Adrenal gland (tissue), 12 donors: ENCODE measurements around the gene LEUTX. TPM values are rescaled to one million over a fixed set of nuclear protein-coding genes. Genes with fewer than 3 reads are reported as not detected.

Experiments used
- DNase-seq, 7 donors: peaks; one replicate each; pipeline ENCODE4 v3.0.0-alpha.2; 2019 to 2020
- H3K27ac ChIP-seq, 5 donors: fragments of 200-600 bp; sonication (generic) in 4 of 5; 1 replicate in 3 of 5; 2 replicates in 2 of 5; pipeline versions ENCODE4 v1.5.1 to v1.8.0; 2016 to 2020; ENCODE audit warnings: mild to moderate bottlenecking in 1 of 5
- H3K27me3 ChIP-seq: fragments of 200-600 bp; 2 replicates; pipeline ENCODE4 v1.8.0; 2021
- H3K36me3 ChIP-seq, 2 donors: fragments of 200-600 bp; replicated peaks in 1 of 2; 1 replicate in 1 of 2; 2 replicates in 1 of 2; pipeline versions ENCODE4 v1.5.1 to v1.8.0; 2018 to 2022
- H3K4me1 ChIP-seq, 2 donors: fragments of 200-600 bp; replicated peaks in 1 of 2; 1 replicate in 1 of 2; 2 replicates in 1 of 2; pipeline versions ENCODE4 v1.5.1 to v1.8.0; 2018 to 2021
- H3K4me3 ChIP-seq, 4 donors: fragments of 200-600 bp; sonication (generic) in 3 of 4; one replicate each; pipeline ENCODE4 v1.5.1; 2016 to 2018
- H3K9me3 ChIP-seq, 3 donors: fragments of 200-600 bp; sonication (generic) in 1 of 3; replicated peaks in 1 of 3; 1 replicate in 2 of 3; 2 replicates in 1 of 3; pipeline versions ENCODE4 v1.5.1 to v1.8.0; 2016 to 2021
- POLR2A ChIP-seq, 2 donors: fragments of 450-650 bp; IDR thresholded peaks; one replicate each; pipeline ENCODE4 v1.6.1; 2017; ENCODE audit warnings: antibody characterized with exemption in 2 of 2, mild to moderate bottlenecking in 2 of 2, moderate library complexity in 1 of 2
- WGBS, 4 donors: extraction: QIAGEN DNeasy Blood & Tissue Kit in 2 of 4; methylation state at CpG; one replicate each; pipeline versions ENCODE4 v1.1.5 to v1.1.7; 2013 to 2017; 5-methylcytosine and 5-hydroxymethylcytosine counted together
- intact Hi-C, 2 donors: fragments of 100-400 bp; cut with DNase I; formaldehyde crosslinking; loops; one replicate each; pipeline versions ENCODE4 v1.14.1 to v1.15.0; 2022 to 2023
- polyA plus RNA-seq, 3 donors: library from polyadenylated mRNA; stranded (reverse); fragments of 200-250 nt in 2 of 3; fragments of 350-450 nt in 1 of 3; fragmentation: Illumina TruSeq in 1 of 3; extraction: RNeasy Lipid Tissue Mini Kit (QIAGEN cat#74804) in 1 of 3; gene quantifications; one replicate each; pipeline ENCODE4 v1.2.3, GENCODE V29; 2013 to 2014
- total RNA-seq, 9 donors: library from RNA; depleted of rRNA in 4 of 9; stranded (reverse); fragments of >200 nt in 4 of 9; fragments of 120-200 nt in 1 of 9; fragmentation: NEBNext Ultra II Directional in 1 of 9; extraction: Animal tissue kit (Norgen Biotek cat#: 25700) in 1 of 9; gene quantifications; one replicate each; pipeline versions ENCODE4 v1.1.0 to v1.2.4, GENCODE V29; 2013 to 2023
- TF ChIP-seq, protein P1 (sequence below), 6 experiments: fragments of 450-650 bp in 4 of 6; fragments of 200-600 bp in 2 of 6; sonication (generic) in 1 of 6; IDR thresholded peaks; 1 replicate in 5 of 6; 2 replicates in 1 of 6; pipeline versions ENCODE4 v1.5.1 to v1.8.0; 2016 to 2021; ENCODE audit warnings: antibody characterized with exemption in 6 of 6, mild to moderate bottlenecking in 2 of 6, moderate library complexity in 1 of 6
- donor health status: healthy with polysubstance abuse.
- donor health status: Bipolar disorder and iron deficiency.
- donor health status: DM: yes; HTN: yes; CAD: no.
- donor health status: DM: no; HTN: no; CAD: no.
- donor health status: DM: no; HTN: no; CAD: no.
- donor health status: DM: yes; HTN: yes; CAD: no.

The LEUTX gene
- total and polyA plus RNA-seq, 12 donors = not detected

GRCh38 chr19:39828654-39829032, 50.0 kb downstream of the LEUTX start:
- Histone ChIP-seq H3K9me3 (no peaks in the 10 kb centered on the region), H3K27me3 (no peaks in the 10 kb centered on the region), H3K4me1 (peaks cover 15 to 21% of the 10 kb centered on the region in 2 donors), H3K4me3 (no peak overlapping the region), H3K36me3 (peaks cover 0 to 66% of the 10 kb centered on the region in 2 donors), H3K27ac (no peak overlapping the region)
- 62 to 67% (median 65%) methylated on average over 5 of the region's 5 CpGs for WGBS, 4 donors
- intact Hi-C loops = no loop called here
- DNase-seq = no peak
- no peak for TF ChIP-seq POLR2A (IDR thresholded peaks at IDR 0.05)
- TF ChIP-seq, protein P1, sequence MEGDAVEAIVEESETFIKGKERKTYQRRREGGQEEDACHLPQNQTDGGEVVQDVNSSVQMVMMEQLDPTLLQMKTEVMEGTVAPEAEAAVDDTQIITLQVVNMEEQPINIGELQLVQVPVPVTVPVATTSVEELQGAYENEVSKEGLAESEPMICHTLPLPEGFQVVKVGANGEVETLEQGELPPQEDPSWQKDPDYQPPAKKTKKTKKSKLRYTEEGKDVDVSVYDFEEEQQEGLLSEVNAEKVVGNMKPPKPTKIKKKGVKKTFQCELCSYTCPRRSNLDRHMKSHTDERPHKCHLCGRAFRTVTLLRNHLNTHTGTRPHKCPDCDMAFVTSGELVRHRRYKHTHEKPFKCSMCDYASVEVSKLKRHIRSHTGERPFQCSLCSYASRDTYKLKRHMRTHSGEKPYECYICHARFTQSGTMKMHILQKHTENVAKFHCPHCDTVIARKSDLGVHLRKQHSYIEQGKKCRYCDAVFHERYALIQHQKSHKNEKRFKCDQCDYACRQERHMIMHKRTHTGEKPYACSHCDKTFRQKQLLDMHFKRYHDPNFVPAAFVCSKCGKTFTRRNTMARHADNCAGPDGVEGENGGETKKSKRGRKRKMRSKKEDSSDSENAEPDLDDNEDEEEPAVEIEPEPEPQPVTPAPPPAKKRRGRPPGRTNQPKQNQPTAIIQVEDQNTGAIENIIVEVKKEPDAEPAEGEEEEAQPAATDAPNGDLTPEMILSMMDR (IDR thresholded peaks at IDR 0.05) = no peak

DNA sequence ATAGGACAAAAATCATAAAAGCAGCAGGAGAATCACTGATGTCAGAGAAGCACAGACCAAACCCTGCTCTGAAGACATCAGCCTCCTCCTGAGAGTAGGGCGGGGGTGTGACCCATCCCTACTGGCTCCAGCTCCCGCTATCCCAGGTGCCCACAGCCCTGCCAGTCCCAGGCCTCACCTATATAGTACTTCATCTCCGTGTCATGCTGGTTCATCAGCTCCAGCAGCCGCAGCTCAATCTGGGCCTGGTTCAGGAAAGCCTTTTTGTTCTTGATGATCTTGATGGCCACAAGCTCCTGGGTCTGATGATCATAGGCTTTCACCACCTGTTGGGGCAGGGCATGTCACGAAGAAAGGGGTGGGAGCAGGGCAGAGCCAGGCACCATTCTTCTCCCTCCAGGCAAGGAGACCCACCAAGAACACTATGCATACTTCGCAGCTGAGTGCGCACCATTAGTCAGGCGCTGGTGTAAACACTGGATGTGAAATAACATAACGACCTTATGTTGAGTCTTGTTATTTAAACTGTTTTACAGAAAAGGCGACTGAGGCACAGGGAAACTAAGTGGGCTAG, 51.1 kb downstream of the LEUTX start:
- no peak for DNase-seq
- Histone ChIP-seq H3K27me3 (no peaks in the 10 kb centered on the region), H3K9me3 (no peaks in the 10 kb centered on the region), H3K4me3 (no peak overlapping the region), H3K4me1 (peaks cover 14 to 21% of the 10 kb centered on the region in 2 donors), H3K36me3 (peaks cover 0 to 69% of the 10 kb centered on the region in 2 donors), H3K27ac (no peak overlapping the region)
- TF ChIP-seq, protein P1 (IDR thresholded peaks at IDR 0.05) = no peak
- no peak for TF ChIP-seq POLR2A (IDR thresholded peaks at IDR 0.05)
- intact Hi-C loops = no loop called here
- WGBS, 4 donors = 90 to 94% (median 93%) methylated on average over 5 to 10 of the region's 10 CpGs

GRCh38 chr19:39830406-39830805, 51.8 kb downstream of the LEUTX start:
- no peaks in the 10 kb centered on the region for H3K27me3 ChIP-seq
- peak in 1 of 7 donors; percentile 30 for DNase-seq
- no peak overlapping the region for H3K4me3 ChIP-seq
- peaks cover 0 to 72% of the 10 kb centered on the region in 2 donors for H3K36me3 ChIP-seq
- TF ChIP-seq, protein P1 (IDR thresholded peaks at IDR 0.05) = no peak
- no peaks in the 10 kb centered on the region for H3K9me3 ChIP-seq
- H3K27ac ChIP-seq = no peak overlapping the region
- intact Hi-C loops = no loop called here
- H3K4me1 ChIP-seq = peaks cover 14 to 21% of the 10 kb centered on the region in 2 donors
- WGBS, 4 donors = 91 to 95% (median 94%) methylated on average over 15 to 18 of the region's 18 CpGs

GRCh38 chr19:39830847-39831246, 52.2 kb downstream of the LEUTX start:
- peaks cover 0 to 72% of the 10 kb centered on the region in 2 donors for H3K36me3 ChIP-seq

More at GRCh38 chr19:39830847-39831246, 52.2 kb downstream of the LEUTX start:
- no peak for DNase-seq
- Histone ChIP-seq H3K27me3 (no peaks in the 10 kb centered on the region), H3K4me1 (peaks cover 14 to 21% of the 10 kb centered on the region in 2 donors), H3K27ac (no peak overlapping the region), H3K4me3 (no peak overlapping the region), H3K9me3 (no peaks in the 10 kb centered on the region)
- intact Hi-C loops = no loop called here
- TF ChIP-seq, protein P1 (IDR thresholded peaks at IDR 0.05) = no peak
- TF ChIP-seq POLR2A (IDR thresholded peaks at IDR 0.05) = no peak
